Activated B cell treated with CpG ODN at 0.5 μM for 24 hours (primary cell): ENCODE results near the gene WBP2NL. TPM values are rescaled to one million over a fixed set of nuclear protein-coding genes. Genes with fewer than 3 reads are reported as not detected.

ENCODE experiments used
- ATAC-seq: fragments of 200-7000 bp; cut with Tn5 transposase; one replicate; pipeline ENCODE4 v1.10.0; 2021; ENCODE audit warnings: low read depth, mild to moderate bottlenecking, moderate library complexity
- CTCF ChIA-PET: fragments of 350-600 bp; sonication (Branson Sonifier 250); formaldehyde crosslinking; loops from one replicate; lab custom pipeline; 2021; ENCODE audit warnings: antibody characterized with exemption; lab: Charles Lee
- POLR2A ChIA-PET: fragments of 350-600 bp; sonication (Branson Sonifier 250); formaldehyde crosslinking; loops from one replicate; lab custom pipeline; 2021; ENCODE audit warnings: antibody characterized with exemption; lab: Charles Lee
- DNase-seq: peaks from one replicate; pipeline ENCODE4 v3.0.0; 2022
- H3K27ac Mint-ChIP-seq: one replicate; pipeline ENCODE4 v1.8.0; 2020; ENCODE audit warnings: mixed read lengths
- H3K27me3 Mint-ChIP-seq: one replicate; pipeline ENCODE4 v1.8.0; 2021; ENCODE audit warnings: mixed read lengths
- H3K36me3 Mint-ChIP-seq: one replicate; pipeline ENCODE4 v1.8.0; 2021; ENCODE audit warnings: low read depth, mixed read lengths
- H3K4me1 Mint-ChIP-seq: one replicate; pipeline ENCODE4 v1.8.0; 2021; ENCODE audit warnings: mixed read lengths
- H3K4me3 Mint-ChIP-seq: one replicate; pipeline ENCODE4 v1.8.0; 2020; ENCODE audit warnings: mild to moderate bottlenecking, mixed read lengths
- H3K9me3 Mint-ChIP-seq: one replicate; pipeline ENCODE4 v1.8.0; 2020; ENCODE audit warnings: mixed read lengths
- intact Hi-C: fragments of 100-400 bp; cut with micrococcal nuclease; formaldehyde crosslinking; loops from one replicate; pipeline ENCODE4 v1.15.1; 2024
- total RNA-seq: library from RNA; stranded (reverse); gene quantifications from 2 replicates; pipeline ENCODE4 v1.2.3, GENCODE V29; 2022
- TF ChIP-seq, protein P1 (sequence below): fragments of 200-600 bp; IDR thresholded peaks from one replicate; pipeline ENCODE4 v1.8.0; 2022; ENCODE audit warnings: antibody characterized with exemption, mild to moderate bottlenecking

The WBP2NL gene
- total RNA-seq, 1 donor from 2014 or later, result 7.8 TPM

DNA sequence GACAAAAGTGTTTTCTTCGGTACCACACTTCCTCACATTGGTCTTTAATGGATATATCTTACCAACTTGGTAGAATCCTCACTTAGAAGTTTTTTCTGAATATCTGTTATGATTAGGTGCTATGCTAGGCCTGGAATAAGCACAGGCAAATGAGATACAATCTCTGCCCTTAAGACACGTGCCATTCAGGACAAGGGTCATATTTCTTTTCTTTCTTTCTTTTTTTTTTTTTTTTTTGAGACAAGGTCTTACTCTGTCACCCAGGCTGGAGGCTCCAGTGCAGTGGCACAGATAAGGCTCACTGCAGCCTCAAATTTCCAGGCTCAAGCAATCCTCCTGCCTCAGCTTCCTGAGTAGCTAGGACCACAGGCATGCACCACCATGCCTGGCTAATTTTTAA, 23.0 kb downstream of the WBP2NL start:
- H3K4me1 Mint-ChIP-seq, result peaks cover 19% of the 10 kb centered on the region

DNA sequence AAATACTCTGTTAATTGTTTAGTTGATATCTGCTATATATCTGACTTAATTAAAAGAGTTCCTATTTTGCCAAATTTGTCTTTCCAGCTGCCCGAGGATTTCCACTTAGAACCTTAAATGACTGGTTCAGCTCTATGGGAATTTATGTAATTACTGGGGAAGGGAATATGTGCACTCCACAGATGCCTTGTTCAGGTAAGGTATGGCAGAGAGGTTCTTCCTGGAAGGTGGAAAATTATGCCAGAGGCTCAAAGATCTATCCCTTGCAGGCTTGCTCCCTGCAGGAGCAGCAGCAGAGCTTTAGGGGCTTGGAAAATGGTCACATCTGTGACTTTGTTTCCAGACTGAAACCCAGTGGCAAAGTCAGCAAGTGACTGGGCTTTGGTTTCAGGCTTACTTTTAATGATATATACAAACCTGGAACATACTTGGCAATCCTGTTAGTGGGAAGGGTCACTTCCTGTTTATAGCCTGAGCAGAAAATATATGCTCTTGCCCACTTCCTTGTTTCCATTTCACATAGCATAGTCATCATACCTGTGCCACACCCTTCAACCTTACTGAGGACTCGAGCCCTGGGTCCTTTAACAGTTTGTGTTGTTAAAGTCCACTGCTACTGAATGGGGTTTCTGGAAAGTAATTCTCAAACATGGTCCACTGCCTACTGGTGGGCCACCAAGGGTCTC, 23.7 kb downstream of the WBP2NL start:
- ATAC-seq, result peak; percentile 77
- Mint-ChIP-seq H3K27ac (peak overlapping the region; percentile 59), H3K9me3 (no peaks in the 10 kb centered on the region), H3K4me3 (peak overlapping the region; percentile 32), H3K27me3 (no peaks in the 10 kb centered on the region), H3K36me3 (peaks cover 3% of the 10 kb centered on the region), H3K4me1 (peaks cover 19% of the 10 kb centered on the region)
- TF ChIP-seq, protein P1, sequence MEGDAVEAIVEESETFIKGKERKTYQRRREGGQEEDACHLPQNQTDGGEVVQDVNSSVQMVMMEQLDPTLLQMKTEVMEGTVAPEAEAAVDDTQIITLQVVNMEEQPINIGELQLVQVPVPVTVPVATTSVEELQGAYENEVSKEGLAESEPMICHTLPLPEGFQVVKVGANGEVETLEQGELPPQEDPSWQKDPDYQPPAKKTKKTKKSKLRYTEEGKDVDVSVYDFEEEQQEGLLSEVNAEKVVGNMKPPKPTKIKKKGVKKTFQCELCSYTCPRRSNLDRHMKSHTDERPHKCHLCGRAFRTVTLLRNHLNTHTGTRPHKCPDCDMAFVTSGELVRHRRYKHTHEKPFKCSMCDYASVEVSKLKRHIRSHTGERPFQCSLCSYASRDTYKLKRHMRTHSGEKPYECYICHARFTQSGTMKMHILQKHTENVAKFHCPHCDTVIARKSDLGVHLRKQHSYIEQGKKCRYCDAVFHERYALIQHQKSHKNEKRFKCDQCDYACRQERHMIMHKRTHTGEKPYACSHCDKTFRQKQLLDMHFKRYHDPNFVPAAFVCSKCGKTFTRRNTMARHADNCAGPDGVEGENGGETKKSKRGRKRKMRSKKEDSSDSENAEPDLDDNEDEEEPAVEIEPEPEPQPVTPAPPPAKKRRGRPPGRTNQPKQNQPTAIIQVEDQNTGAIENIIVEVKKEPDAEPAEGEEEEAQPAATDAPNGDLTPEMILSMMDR, result no peak
- CTCF ChIA-PET, result no interaction called here
- intact Hi-C loops, result no loop called here
- DNase-seq, result no peak
- POLR2A ChIA-PET, result interaction anchor here (0.6 to 1.5 kb wide), 2 partner anchors 8 to 62 kb away, joined by 8 to 11 read pairs; no protein-coding TSS in a partner anchor

More for the DNA sequence above, 23.0 kb downstream of the WBP2NL start:
- no peaks in the 10 kb centered on the region for H3K36me3 Mint-ChIP-seq
- no peaks in the 10 kb centered on the region for H3K27me3 Mint-ChIP-seq
- DNase-seq (no peak), ATAC-seq (no peak)
- H3K4me3 Mint-ChIP-seq, result no peak overlapping the region
- POLR2A ChIA-PET, result interaction anchor here (0.6 to 1.5 kb wide), 2 partner anchors 9 to 63 kb away, joined by 8 to 11 read pairs; no protein-coding TSS in a partner anchor
- CTCF ChIA-PET, result no interaction called here
- H3K27ac Mint-ChIP-seq, result no peak overlapping the region
- intact Hi-C loops, result no loop called here
- no peaks in the 10 kb centered on the region for H3K9me3 Mint-ChIP-seq
- TF ChIP-seq, protein P1, result no peak

DNA sequence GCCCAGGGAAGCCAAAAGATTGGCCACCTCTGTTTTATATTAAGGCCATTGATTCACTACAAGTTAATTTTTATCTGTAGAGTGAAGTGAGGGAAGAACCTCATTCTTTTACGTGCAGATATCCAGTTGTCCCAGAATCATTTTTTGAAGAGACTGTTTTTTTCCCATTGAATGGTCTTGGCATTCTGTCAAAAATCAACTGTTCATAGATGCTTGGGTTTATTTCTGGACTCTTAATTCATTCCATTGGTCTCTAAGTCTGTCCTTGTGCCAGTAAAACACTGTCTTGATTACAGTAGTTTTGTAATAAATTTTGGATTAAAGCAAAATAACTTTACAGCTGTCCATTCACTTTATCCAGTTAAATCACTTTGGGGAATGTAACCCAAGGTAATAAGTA, 26.8 kb downstream of the WBP2NL start:
- peaks cover 23% of the 10 kb centered on the region for H3K4me1 Mint-ChIP-seq
- ATAC-seq (no peak), DNase-seq (no peak)
- intact Hi-C loops, result no loop called here
- no peaks in the 10 kb centered on the region for H3K27me3 Mint-ChIP-seq
- no peak overlapping the region for H3K27ac Mint-ChIP-seq
- no peak overlapping the region for H3K4me3 Mint-ChIP-seq
- ChIA-PET CTCF (no interaction called here), POLR2A (interaction anchor here (0.5 kb wide), 1 partner anchor 274 kb away, joined by 6 read pairs; no protein-coding TSS in a partner anchor)
- TF ChIP-seq, protein P1, result no peak
- peaks cover 6% of the 10 kb centered on the region for H3K36me3 Mint-ChIP-seq
- H3K9me3 Mint-ChIP-seq, result no peaks in the 10 kb centered on the region

DNA sequence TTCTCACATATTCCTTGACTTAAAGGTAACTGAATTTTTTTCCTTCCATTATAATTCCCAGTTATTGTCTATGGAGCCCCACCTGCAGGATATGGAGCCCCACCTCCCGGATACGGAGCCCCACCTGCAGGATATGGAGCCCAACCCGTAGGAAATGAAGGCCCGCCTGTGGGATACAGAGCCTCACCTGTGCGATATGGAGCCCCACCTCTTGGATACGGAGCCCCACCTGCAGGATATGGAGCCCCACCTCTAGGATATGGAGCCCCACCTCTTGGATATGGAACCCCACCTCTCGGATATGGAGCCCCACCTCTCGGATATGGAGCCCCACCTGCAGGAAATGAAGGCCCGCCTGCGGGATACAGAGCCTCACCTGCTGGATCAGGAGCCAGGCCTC, 28.1 kb downstream of the WBP2NL start:
- Mint-ChIP-seq H3K27me3 (no peaks in the 10 kb centered on the region), H3K4me3 (no peak overlapping the region), H3K27ac (no peak overlapping the region), H3K36me3 (peaks cover 6% of the 10 kb centered on the region), H3K9me3 (no peaks in the 10 kb centered on the region), H3K4me1 (peaks cover 33% of the 10 kb centered on the region)
- intact Hi-C loops, result no loop called here
- TF ChIP-seq, protein P1, result no peak
- CTCF ChIA-PET, result no interaction called here
- POLR2A ChIA-PET, result no interaction called here
- DNase-seq (no peak), ATAC-seq (no peak)
